Tibial nerve (tissue), 4 donors: ENCODE measurements around the gene CCDC9. TPM values are rescaled to one million over a fixed set of nuclear protein-coding genes. Genes with fewer than 3 reads are reported as not detected.

ENCODE experiments used
- DNase-seq, 2 donors: peaks; one replicate each; pipeline ENCODE4 v3.0.0-alpha.2; 2019; ENCODE audit warnings: low spot score in 2 of 2
- H3K27ac ChIP-seq, 4 donors: fragments of 200-600 bp; sonication (generic) in 3 of 4; one replicate each; pipeline ENCODE4 v1.5.1; 2017 to 2019; ENCODE audit warnings: mild to moderate bottlenecking in 1 of 4
- H3K27me3 ChIP-seq, 2 donors: fragments of 200-600 bp; sonication (generic) in 1 of 2; one replicate each; pipeline versions ENCODE4 v1.5.1 to v1.6.0; 2017 to 2019
- H3K36me3 ChIP-seq, 3 donors: fragments of 200-600 bp; sonication (generic); one replicate each; pipeline ENCODE4 v1.5.1; 2018 to 2019
- H3K4me1 ChIP-seq, 4 donors: fragments of 200-600 bp; sonication (generic) in 3 of 4; one replicate each; pipeline ENCODE4 v1.5.1; 2017 to 2019
- H3K4me3 ChIP-seq, 4 donors: fragments of 200-600 bp; sonication (generic) in 3 of 4; one replicate each; pipeline ENCODE4 v1.5.1; 2017 to 2019; ENCODE audit warnings: mild to moderate bottlenecking in 1 of 4, moderate library complexity in 1 of 4
- H3K9me3 ChIP-seq, 4 donors: fragments of 200-600 bp; sonication (generic) in 3 of 4; one replicate each; pipeline ENCODE4 v1.5.1; 2017 to 2019
- EP300 ChIP-seq, 2 donors: sonication (generic); formaldehyde crosslinking; IDR thresholded peaks; one replicate each; pipeline ENCODE4 v1.6.1; 2017; ENCODE audit warnings: antibody characterized with exemption in 2 of 2, mild to moderate bottlenecking in 1 of 2
- POLR2A ChIP-seq, 2 donors: fragments of 450-650 bp; IDR thresholded peaks; one replicate each; pipeline ENCODE4 v1.6.1; 2017; ENCODE audit warnings: antibody characterized with exemption in 2 of 2, mild to moderate bottlenecking in 2 of 2, moderate library complexity in 2 of 2
- WGBS, 2 donors: methylation state at CpG; one replicate each; pipeline ENCODE4 v1.1.5; 2018; 5-methylcytosine and 5-hydroxymethylcytosine counted together
- total RNA-seq, 4 donors: library from RNA; depleted of rRNA; stranded (reverse); fragments of >200 nt; gene quantifications; one replicate each; pipeline ENCODE4 v1.1.0, GENCODE V29; 2016
- TF ChIP-seq, protein P1 (sequence below), 5 experiments: fragments of 200-600 bp in 3 of 5; fragments of 450-650 bp in 2 of 5; sonication (generic) in 3 of 5; IDR thresholded peaks; one replicate each; pipeline ENCODE4 v1.5.1; 2016 to 2019; ENCODE audit warnings: antibody characterized with exemption in 5 of 5, mild to moderate bottlenecking in 3 of 5, moderate library complexity in 2 of 5

Gene CCDC9
- total RNA-seq, 4 donors from 2014 or later, result 23.8 to 39.0 (median 32.7) TPM

DNA sequence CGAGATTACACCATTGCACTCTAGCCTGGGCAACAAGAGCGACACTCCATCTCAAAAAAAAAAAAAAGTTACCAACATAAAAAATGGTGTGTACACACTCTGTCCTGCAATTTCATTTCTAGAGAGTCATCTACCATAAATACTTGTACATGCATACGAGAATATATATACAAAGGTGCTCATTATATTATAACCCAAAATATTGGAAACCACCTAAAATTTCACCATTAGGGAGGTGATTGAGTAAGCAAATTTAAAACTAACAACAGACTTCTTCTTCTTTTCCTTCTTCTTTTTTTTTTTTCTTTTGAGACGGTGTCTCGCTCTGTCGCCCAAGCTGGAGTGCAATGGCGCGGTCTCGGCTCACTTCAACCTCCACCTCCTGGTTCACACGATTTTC, 45.9 kb downstream of the CCDC9 start:
- WGBS, 2 donors, result 88 to 95% methylated on average over 10 of the region's 10 CpGs
- Histone ChIP-seq H3K4me3 (no peak overlapping the region), H3K9me3 (no peaks in the 10 kb centered on the region), H3K36me3 (no peaks in the 10 kb centered on the region), H3K4me1 (peaks cover 0 to 10% (median 4%) of the 10 kb centered on the region in 4 donors), H3K27ac (no peak overlapping the region), H3K27me3 (no peaks in the 10 kb centered on the region)
- DNase-seq, result no peak
- TF ChIP-seq EP300 (IDR thresholded peaks at IDR 0.05) (no peak), POLR2A (IDR thresholded peaks at IDR 0.05) (no peak)
- TF ChIP-seq, protein P1, sequence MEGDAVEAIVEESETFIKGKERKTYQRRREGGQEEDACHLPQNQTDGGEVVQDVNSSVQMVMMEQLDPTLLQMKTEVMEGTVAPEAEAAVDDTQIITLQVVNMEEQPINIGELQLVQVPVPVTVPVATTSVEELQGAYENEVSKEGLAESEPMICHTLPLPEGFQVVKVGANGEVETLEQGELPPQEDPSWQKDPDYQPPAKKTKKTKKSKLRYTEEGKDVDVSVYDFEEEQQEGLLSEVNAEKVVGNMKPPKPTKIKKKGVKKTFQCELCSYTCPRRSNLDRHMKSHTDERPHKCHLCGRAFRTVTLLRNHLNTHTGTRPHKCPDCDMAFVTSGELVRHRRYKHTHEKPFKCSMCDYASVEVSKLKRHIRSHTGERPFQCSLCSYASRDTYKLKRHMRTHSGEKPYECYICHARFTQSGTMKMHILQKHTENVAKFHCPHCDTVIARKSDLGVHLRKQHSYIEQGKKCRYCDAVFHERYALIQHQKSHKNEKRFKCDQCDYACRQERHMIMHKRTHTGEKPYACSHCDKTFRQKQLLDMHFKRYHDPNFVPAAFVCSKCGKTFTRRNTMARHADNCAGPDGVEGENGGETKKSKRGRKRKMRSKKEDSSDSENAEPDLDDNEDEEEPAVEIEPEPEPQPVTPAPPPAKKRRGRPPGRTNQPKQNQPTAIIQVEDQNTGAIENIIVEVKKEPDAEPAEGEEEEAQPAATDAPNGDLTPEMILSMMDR (IDR thresholded peaks at IDR 0.05), result no peak

- no peak for DNase-seq
- Histone ChIP-seq H3K4me3 (no peak overlapping the region), H3K4me1 (peaks cover 0 to 12% (median 4%) of the 10 kb centered on the region in 4 donors), H3K27ac (no peak overlapping the region), H3K9me3 (no peaks in the 10 kb centered on the region), H3K36me3 (no peaks in the 10 kb centered on the region), H3K27me3 (no peaks in the 10 kb centered on the region)
- TF ChIP-seq POLR2A (IDR thresholded peaks at IDR 0.05) (no peak), EP300 (IDR thresholded peaks at IDR 0.05) (no peak)
- TF ChIP-seq, protein P1 (IDR thresholded peaks at IDR 0.05), result no peak
- WGBS, 2 donors, result 82 to 84% methylated on average over 6 of the region's 6 CpGs
These were observed 47.6 kb downstream of the CCDC9 start for GRCh38 chr19:47303966-47304365.

- peaks cover 0 to 15% (median 4%) of the 10 kb centered on the region in 4 donors for H3K4me1 ChIP-seq
- no peaks in the 10 kb centered on the region for H3K9me3 ChIP-seq
- no peaks in the 10 kb centered on the region for H3K27me3 ChIP-seq
- TF ChIP-seq POLR2A (IDR thresholded peaks at IDR 0.05), result no peak
- TF ChIP-seq, protein P1 (IDR thresholded peaks at IDR 0.05), result peak; percentile 70 to 92 (median 82)
- peak in 1 of 2 donors; percentile 70 for TF ChIP-seq EP300 (IDR thresholded peaks at IDR 0.05)
- DNase-seq, result peak; percentile 65 to 77
- no peaks in the 10 kb centered on the region for H3K36me3 ChIP-seq
- 7 to 8% methylated on average over 14 of the region's 14 CpGs for WGBS, 2 donors
- H3K27ac ChIP-seq, result no peak overlapping the region
- no peak overlapping the region for H3K4me3 ChIP-seq
These were observed 49.0 kb downstream of the CCDC9 start for GRCh38 chr19:47305309-47305751.

GRCh38 chr19:47306303-47306702, 50.0 kb downstream of the CCDC9 start:
- WGBS, 2 donors, result 87 to 98% methylated on average over 3 of the region's 3 CpGs
- no peak for TF ChIP-seq EP300 (IDR thresholded peaks at IDR 0.05)
- TF ChIP-seq POLR2A (IDR thresholded peaks at IDR 0.05), result no peak
- TF ChIP-seq, protein P1 (IDR thresholded peaks at IDR 0.05), result no peak
- no peak overlapping the region for H3K27ac ChIP-seq

DNA sequence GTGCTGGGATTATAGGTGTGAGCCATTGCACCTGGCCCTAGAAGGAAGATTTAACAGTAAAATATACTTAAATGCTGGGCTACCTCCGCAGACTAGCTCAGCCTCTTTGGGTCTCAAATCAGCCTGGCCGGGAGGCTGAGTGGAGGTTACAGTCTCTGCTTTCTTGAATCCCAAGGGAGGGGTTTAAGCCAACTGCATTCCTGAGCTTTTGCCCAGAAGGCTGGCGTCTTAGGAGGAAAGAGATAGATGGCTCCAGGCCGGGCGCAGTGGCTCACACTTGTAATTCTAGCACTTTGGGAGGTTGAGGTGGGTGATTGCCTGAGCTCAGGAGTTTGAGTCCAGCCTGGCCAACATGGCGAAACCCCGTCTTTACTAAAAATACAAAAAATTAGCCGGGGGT, 52.7 kb downstream of the CCDC9 start:
- no peak for DNase-seq
- H3K4me1 ChIP-seq, result peaks cover 0 to 15% (median 4%) of the 10 kb centered on the region in 4 donors
- no peaks in the 10 kb centered on the region for H3K27me3 ChIP-seq
- 66 to 72% methylated on average over 8 of the region's 8 CpGs for WGBS, 2 donors
- no peaks in the 10 kb centered on the region for H3K9me3 ChIP-seq
- no peak overlapping the region for H3K4me3 ChIP-seq
- no peak overlapping the region for H3K27ac ChIP-seq
- H3K36me3 ChIP-seq, result no peaks in the 10 kb centered on the region
- TF ChIP-seq POLR2A (IDR thresholded peaks at IDR 0.05) (no peak), EP300 (IDR thresholded peaks at IDR 0.05) (no peak)
- TF ChIP-seq, protein P1 (IDR thresholded peaks at IDR 0.05), result no peak

More at GRCh38 chr19:47306303-47306702, 50.0 kb downstream of the CCDC9 start:
- H3K4me3 ChIP-seq, result no peak overlapping the region
- peaks cover 0 to 15% (median 4%) of the 10 kb centered on the region in 4 donors for H3K4me1 ChIP-seq
- no peaks in the 10 kb centered on the region for H3K27me3 ChIP-seq
- H3K9me3 ChIP-seq, result no peaks in the 10 kb centered on the region
- H3K36me3 ChIP-seq, result no peaks in the 10 kb centered on the region
- DNase-seq, result no peak
